ENCODE data around the gene MRPL18.
"Not testable (repeated sequence)": the region's sequence is repeated elsewhere in the genome, so short reads cannot be mapped to it uniquely, and the experiment has no call there.

MRPL18 gene

DNA sequence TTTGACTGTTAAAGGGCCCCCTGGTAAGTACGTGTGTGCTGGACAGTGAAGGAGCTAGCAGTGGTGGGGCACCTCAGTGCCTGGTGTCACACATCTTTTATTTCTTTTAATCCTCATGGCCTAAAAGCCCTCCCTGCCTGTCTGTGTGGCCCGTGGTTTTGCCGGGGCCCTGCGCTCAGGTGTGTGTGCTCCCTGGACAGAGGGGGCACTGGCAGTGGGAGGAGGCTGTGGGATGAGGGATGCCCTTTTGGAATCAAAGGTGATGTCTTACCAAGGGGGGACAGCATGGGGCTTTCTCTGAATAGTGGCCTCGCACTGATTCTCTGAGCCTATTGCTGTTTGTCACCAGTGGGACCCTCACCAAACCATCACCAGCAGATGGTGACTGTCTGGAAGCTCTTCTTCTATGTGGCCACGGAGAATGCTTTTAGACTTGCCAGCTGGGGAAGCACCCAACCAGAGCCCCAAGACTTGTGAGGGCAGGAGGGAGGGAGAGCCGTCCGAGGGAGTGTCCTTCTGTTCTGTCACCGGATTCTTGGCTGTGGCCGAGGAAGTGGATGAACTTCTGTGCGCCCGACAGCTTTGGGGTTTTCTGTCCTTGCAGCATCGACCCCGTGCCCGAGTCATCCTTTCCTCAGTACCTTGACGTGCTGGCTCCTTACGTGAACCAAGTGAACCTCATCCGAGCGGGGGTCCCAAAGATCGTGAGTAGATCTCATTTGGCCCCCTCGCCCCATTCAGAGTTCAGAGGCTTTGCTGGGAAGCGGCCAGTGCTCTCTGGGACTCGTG, 27.9 kb downstream of the MRPL18 start:
- DNase-seq: no peak

DNA sequence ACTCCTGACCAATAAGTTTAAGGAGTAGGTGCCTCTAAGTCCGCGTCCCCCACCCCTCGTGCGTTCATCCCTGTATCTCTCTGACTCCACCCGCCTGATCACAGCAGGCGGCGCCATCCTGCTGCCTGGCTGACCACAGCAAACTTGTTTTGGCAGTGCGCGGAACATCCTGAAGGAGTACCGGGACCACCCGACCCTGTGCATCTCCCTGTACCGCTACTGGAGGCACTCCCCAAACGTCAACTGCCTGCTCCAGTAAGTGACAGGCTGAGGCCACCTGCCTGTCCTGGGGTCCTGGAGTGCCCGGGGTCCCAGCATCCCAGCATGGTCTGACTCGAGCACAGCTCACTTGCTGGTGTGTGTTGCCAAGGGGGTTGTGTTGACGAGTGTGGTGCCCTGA, 28.8 kb downstream of the MRPL18 start:
- no peak for DNase-seq

GRCh38 chr6:159819932-159820640, 29.8 kb downstream of the MRPL18 start:
- DNase-seq: no peak

- DNase-seq: no peak
Measured at GRCh38 chr6:159821122-159821521, 30.9 kb downstream of the MRPL18 start.

- no peak for DNase-seq
Measured at GRCh38 chr6:159821726-159822125, 31.5 kb downstream of the MRPL18 start.

DNA sequence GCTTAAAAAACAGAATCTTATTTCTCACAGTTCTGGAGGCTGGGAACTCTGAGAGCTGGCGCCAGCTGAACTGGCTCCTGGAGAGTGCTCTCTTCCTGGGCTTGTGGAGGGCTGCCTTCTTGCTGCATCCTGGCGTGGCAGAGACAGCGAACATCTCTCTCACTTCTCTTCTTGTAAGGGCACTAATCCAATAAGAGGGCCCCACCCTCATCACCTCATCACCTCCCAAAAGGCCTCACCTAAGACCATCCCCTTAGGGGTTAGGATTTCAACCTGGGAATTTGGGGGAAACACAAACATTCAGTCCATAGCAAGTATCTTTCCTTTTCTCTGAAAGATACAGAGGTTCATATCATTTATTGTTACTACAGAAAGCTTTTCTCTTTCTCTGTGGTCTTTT, 33.7 kb downstream of the MRPL18 start:
- DNase-seq: no peak

DNA sequence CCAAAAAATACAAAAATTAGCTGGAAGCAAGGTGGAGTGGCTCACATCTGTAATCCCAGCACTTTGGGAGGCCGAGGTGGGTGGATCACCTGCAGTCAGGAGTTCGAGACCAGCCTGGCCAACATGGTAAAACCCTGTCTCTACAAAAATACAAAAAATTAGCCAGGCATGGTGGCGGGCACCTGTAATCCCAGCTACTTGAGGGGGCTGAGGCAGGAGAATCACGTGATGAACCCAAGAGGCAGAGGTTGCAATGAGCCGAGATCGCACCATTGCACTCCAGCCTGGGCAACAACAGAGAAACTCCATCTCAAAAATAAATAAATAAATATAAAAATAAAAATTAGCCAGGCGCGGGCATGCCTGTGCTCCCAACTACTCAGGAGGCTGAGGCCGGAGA, 34.4 kb downstream of the MRPL18 start:
- DNase-seq: not testable (repeated sequence)

DNA sequence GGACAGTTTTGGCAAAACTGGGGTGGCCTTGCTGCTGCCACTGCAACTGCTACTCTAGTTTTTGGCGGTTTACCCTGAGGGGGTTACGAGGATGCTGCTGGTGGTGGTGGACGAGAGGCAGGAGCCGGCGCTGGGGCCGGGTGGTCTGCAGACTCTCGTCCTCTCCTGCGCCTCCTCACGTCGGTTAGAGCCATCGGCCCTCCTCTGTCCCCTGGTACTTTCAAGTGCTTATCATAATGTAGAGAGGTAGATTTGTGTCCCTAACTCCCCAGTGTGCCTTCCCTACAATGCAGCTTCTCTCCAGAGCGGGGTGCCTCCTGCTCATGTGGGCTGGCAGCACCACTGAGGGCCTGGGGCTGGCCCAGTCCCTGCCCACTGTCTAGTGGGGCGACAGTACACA, 35.7 kb downstream of the MRPL18 start:
- no peak for DNase-seq

DNA sequence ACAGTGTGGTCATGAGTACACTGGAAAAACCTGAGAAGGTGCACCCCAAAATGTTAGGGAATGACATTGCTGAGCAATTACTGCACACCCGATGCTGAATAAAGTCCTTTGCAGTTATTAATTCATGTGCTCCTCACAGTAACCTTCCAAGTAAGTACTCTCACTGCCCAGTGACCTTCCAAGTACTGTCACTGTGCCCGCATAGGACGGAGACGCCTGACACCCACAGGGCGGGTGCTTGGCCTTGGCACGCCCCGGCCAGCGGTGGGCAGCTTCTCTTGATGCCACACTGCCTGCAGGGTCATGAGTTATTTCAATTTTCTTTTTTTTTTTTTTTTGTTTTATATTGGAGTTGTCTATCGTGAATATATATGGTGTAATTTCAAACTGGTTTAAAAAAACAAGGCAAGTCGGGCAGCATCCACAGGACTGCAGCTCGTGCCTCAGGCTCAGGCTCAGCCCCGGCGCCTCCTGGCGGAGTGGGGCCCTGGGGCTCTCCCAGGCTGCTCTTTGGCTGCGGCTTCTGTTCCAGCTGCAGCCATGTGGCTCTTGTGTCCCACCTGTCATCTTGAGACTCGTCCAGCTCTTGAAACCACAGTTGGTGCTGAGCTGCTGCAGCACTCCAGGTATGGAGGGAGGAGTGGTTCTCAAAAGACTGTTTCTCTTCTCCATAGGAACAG, 36.8 kb downstream of the MRPL18 start:
- peak; percentile 88 for DNase-seq

DNA sequence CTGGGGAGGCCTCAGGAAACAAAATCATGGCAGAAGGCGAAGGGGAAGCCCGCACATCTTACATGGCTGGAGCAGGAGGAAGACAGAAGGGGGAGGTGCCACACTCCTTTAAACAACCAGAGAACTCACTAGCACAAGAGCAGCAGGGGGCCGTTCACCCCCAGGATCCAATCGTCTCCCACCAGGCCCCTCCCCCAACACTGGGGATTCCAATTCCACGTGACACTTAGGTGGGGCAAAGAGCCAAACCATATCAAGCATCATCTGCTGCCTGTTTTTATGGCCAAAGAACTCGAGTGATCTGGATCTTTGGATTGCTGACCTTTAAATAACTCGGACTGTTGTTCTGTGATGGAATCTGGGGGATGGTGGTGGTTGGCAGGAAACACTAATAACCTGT, 37.8 kb downstream of the MRPL18 start:
- no peak for DNase-seq

GRCh38 chr6:159829526-159829925, 39.3 kb downstream of the MRPL18 start:
- no peak for DNase-seq

DNA sequence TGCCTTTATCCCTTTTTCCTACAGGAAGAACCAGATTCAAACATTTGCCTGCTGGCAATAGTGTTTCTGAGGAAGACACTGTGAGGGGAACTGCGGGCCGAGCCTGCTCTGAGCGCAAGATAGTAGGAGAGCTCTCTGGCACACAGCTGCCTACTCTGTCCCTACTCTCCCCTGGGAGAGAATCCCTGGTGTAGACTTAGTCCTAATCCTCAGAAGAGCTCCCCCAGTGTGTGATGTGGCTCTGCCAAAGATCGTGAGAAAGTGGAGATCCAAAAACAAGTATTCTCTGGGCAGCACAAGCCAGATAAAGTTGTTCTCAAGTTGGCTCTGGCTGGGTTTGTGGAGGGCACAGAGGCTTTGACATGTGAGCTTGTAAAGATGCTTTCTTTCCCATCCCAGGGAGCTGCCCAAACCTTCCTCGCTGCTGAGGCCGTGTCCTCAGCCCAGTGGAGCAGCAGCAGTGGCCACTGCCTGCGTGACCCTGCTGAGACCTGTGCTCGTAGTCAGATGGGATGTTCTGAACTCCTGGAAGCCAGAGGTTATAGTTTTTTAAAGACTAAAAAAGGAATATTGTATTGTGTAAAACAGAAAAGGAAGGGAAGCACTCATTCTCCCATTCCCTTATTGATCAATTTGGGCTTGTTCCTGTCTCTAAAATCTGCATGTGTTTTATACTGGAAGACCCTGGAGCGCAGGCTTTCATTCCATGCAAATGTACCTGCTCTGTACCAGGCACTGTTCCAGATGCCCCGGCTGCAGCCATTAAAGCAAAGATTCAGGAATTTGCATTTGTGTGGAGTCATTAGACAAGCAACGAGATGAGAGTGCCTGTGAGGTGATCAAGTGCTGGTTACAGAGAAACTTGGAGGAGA, 40.5 kb downstream of the MRPL18 start:
- DNase-seq: no peak

DNA sequence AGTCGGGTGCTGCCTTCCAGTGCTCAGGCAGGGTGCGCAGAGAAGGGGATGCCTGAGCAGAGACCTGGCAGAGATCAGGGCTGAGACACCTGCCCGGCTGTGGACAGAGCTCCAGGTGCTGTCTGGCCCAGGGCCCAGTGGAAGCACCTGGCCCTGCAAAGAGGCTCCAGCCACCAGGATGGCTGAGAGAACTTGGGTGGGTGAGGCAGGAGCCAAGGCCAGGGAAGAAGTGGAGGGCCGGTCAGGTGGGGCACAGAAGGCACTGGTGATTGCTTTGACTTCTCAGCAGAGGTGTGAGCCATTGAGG, 41.1 kb downstream of the MRPL18 start:
- DNase-seq: peak; percentile 37

DNA sequence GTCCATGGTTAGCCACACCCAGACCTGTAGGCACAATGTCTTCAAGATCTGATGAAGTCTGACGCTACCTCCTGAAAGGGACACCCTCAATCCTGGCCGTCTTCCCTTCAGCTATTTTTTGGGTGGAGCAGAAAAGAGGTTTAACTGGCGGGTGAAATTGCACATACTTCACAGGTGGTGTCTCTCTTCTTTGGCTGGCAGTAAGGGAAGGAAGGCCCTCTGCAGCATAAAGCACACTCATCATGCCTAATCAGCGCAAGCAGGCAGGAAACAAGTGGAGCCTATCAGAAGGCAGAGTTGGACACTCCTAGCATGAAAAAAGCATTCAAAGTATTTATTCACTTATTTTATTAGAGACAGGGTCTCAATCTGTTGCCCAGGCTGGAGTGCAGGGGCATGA, 42.7 kb downstream of the MRPL18 start:
- DNase-seq: no peak

DNA sequence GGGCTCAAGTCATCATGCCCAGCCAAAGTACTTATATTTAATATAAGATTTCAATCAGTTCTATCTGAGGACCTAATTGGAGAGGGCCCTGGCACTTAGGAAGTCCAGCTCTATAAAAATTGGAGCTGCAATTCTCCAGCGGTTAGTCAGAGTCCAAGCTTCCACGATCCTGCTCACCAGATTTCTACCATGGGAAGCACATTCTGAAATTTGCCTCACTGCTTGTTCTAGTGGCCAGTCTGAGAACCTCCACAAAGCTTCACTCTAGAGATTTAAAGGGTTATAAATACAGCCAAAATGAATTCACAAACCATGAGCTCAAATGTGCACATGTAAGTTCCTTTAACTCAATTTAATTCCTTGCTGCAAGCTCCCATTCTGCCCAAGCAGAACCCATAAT, 43.3 kb downstream of the MRPL18 start:
- DNase-seq: no peak

GRCh38 chr6:159833997-159834603, 43.8 kb downstream of the MRPL18 start:
- no peak for DNase-seq

DNA sequence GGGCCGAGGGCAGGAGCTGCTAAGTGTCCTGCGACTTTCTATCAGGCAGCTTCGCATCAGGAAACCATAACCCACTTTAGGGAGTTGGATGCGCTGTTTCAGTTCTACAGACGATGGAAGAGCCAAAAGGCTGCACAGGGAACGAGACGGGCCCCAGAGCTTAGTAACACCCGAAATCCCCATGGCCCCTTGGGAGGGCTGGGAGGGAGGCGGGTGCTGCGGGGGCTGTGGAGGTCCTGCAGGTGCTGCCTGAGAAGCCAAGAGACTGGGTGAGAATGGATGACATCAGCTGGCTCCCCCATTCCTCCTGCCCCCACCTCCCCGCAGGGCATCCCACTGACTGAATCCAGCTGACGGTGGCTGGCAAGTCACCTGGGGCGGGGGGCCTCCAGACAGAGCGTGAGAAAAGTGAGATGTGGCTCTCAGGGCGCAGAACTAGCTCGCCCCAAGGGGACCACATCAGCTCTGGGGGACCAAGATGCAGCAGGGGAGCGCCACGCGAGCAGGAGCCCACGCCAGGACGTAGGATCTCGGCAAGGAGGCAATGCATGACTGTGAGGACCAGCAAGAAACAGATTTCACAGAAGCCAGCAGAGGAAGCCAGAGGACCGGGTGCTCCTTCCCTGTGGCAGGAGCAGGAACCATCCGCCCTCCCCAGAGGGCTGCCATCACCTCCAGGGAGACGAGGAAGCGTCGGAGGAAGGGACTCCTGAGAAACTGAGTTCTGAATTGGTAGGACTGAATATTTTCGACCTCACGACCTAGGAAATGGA, 46.6 kb downstream of the MRPL18 start:
- DNase-seq: no peak

DNA sequence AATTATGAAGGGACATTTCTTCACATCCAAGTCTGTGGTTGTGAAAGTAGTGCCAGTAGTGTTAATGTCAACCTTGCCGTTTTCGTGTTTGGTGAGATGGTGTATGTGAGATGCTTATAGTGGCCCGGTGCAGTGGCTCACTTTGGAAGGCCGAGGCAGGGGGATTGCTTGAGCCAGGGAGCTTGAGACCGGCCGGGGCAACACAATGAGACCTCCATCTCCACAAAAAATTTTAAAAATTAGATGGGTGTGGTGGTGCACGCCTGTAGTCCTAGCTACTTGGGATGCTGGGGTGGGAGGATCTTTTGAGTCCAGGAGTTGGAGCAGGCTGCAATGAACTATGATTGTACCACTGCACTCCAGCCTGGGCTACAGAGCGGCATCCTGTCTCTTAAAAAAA, 47.2 kb downstream of the MRPL18 start:
- DNase-seq: no peak

DNA sequence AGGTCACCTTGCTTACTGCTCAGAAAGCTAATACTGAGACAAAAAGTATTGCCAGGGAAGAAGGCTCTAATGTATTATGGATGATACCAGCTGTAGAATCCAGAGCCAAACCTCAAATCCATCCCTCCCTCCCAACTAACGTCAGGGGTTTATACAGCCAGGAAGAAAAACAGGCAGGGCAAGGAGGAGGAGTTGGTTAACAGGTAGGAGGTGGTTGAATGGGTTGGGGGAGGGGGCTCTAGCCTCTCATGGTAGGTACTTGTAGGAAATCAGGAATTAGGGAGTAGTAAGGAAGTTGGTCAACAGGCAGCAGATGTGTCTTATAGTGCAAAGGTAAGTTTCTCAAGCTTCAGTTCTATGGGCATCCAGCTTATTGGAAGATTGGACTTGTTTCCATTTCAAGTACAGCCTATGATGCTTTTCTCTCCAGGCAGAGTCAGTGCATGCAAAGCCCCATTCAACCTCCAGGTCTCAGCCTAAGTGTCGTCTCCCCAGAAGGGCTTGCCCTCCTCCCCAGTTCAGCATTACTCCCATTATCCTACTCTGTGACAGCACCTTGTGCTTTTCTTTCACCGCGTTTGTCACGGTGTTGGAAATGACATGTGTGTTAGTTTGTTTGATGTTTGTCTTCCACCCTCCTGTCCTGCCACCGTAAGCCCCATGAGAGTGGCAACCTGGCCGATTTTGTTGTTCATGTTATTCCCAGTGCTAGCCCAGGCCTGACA, 47.9 kb downstream of the MRPL18 start:
- DNase-seq: no peak

DNA sequence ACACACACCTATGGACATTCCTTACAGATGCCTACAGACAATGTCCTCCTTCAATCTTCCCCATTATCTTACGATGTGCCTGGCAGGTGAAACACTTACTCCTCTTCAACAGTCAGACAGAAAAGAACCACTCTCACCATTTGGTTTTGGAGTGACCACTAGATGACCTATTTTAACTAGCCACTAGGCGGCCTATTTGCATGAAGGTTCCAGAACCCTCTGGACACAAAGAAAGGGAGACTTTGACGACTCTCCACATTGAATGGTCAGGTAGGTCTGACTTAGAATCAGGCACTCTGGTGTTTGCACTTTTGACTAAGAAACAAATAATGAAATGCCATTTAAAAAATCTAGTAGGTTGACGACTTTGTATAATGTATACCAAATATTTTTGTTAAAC, 51.8 kb downstream of the MRPL18 start:
- no peak for DNase-seq

Data from DMS79 (cell line).